Muscle layer of colon (tissue), 2 donors: Measurements from ENCODE around the gene SELENOP.

Experiments used
- H3K27ac ChIP-seq: one replicate; pipeline ENCODE4 v1.7.0; 2013; ENCODE audit warnings: low read depth, mild to moderate bottlenecking, low read length, moderate library complexity
- H3K27me3 ChIP-seq, 2 donors: one replicate each; pipeline ENCODE4 v1.7.0; 2013; ENCODE audit warnings: low read length in 2 of 2, mild to moderate bottlenecking in 2 of 2; ENCODE audit not compliant: insufficient read depth in 2 of 2, control insufficient read depth in 1 of 2
- H3K36me3 ChIP-seq: one replicate; pipeline ENCODE4 v1.7.0; 2013; ENCODE audit warnings: mild to moderate bottlenecking, low read length; ENCODE audit not compliant: insufficient read depth
- H3K4me1 ChIP-seq: one replicate; pipeline ENCODE4 v1.7.0; 2013; ENCODE audit warnings: mild to moderate bottlenecking, low read length; ENCODE audit not compliant: insufficient read depth
- H3K4me3 ChIP-seq, 2 donors: one replicate each; pipeline ENCODE4 v1.7.0; 2013; ENCODE audit warnings: low read length in 2 of 2, low read depth in 1 of 2, mild to moderate bottlenecking in 1 of 2, moderate library complexity in 1 of 2
- H3K9ac ChIP-seq: one replicate; pipeline ENCODE4 v1.7.0; 2013; ENCODE audit warnings: low read length
- H3K9me3 ChIP-seq: one replicate; pipeline ENCODE4 v1.7.0; 2013; ENCODE audit warnings: mild to moderate bottlenecking, low read length
- donor health status: abdominal sarcoma.
- donor health status: Adenocarcinoma of cecum.

The SELENOP gene

GRCh38 chr5:42806701-42807262 is 4.9 kb downstream of the SELENOP start:
- Histone ChIP-seq H3K4me1 (peaks cover 6% of the 10 kb centered on the region), H3K36me3 (peaks cover 25% of the 10 kb centered on the region), H3K9me3 (no peaks in the 10 kb centered on the region), H3K9ac (no peak overlapping the region), H3K27ac (no peak overlapping the region), H3K27me3 (no peaks in the 10 kb centered on the region), H3K4me3 (no peak overlapping the region)

GRCh38 chr5:42806004-42806700 is 5.5 kb downstream of the SELENOP start:
- Histone ChIP-seq H3K9me3 (no peaks in the 10 kb centered on the region), H3K27me3 (no peaks in the 10 kb centered on the region), H3K4me1 (peaks cover 4% of the 10 kb centered on the region), H3K9ac (no peak overlapping the region), H3K36me3 (peaks cover 30% of the 10 kb centered on the region), H3K27ac (no peak overlapping the region), H3K4me3 (no peak overlapping the region)

- Histone ChIP-seq H3K4me1 (peaks cover 4% of the 10 kb centered on the region), H3K27ac (no peak overlapping the region), H3K9ac (no peak overlapping the region), H3K9me3 (no peaks in the 10 kb centered on the region), H3K27me3 (no peaks in the 10 kb centered on the region), H3K4me3 (no peak overlapping the region), H3K36me3 (peaks cover 36% of the 10 kb centered on the region)
Observed at GRCh38 chr5:42804717-42805339, 6.9 kb downstream of the SELENOP start.

DNA sequence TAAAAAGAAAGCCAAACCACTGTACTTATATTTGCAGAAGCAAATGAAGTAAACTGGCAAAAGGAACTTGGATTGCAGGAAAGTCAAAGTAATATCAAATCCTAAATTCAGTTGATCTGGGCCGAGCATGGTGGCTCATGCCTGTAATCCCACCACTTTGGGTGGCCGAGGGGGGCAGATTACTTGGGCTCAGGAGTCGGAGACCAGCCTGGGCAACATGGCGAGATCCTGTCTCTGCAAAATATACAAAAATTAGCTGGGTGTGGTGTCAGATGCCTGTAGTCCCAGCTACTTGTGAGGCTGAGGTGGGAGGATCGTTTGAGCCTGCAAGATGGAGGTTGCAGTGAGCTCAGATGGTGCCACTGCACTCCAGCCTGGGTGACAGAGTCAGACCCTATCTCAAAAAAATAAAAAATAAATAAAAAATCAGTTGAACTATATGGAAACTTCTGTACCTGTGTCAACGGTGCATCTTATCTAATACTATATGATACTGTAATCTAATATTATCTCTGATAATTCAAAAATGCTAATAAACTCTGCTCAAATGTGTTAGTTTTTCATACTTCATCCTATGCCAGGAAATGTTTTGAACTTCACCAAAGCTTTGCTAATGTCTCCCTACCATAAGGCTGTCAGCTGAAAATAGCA is 10.1 kb downstream of the SELENOP start:
- H3K9me3 ChIP-seq, result no peaks in the 10 kb centered on the region
- H3K9ac ChIP-seq, result no peak overlapping the region
- H3K36me3 ChIP-seq, result peaks cover 29% of the 10 kb centered on the region
- H3K27me3 ChIP-seq, result no peaks in the 10 kb centered on the region
- no peaks in the 10 kb centered on the region for H3K4me1 ChIP-seq
- no peak overlapping the region for H3K27ac ChIP-seq
- H3K4me3 ChIP-seq, result no peak overlapping the region

DNA sequence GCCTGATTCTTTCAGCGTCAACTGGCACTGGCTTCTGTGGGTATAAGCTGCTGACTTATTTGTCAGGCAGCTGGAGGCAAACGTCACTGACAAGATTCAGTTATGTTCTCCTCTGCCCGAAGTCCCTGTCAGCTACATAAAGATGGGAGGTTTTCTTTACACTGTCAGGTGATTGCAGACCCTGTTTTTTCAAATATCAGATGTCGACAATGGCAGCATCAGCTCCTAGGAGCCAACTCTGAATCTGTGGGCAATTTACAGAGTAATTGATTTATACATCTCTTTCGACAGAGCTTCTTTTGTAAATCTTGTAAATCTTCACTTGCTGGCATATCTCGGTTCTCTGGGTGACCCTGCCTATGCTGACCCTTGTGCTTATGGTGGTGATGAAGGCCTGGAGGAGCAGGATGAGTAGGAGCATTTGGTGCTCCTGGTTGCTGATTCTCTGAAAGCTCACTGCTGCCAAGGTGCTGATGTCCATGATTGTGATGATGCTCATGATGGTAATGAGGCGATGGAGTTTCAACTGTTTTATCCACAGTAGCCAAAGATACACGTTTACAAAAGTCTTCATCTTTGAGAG is 10.9 kb downstream of the SELENOP start:
- Histone ChIP-seq H3K4me1 (no peaks in the 10 kb centered on the region), H3K9me3 (no peaks in the 10 kb centered on the region), H3K27ac (no peak overlapping the region), H3K27me3 (no peaks in the 10 kb centered on the region), H3K36me3 (peaks cover 22% of the 10 kb centered on the region), H3K9ac (no peak overlapping the region), H3K4me3 (no peak overlapping the region)

DNA sequence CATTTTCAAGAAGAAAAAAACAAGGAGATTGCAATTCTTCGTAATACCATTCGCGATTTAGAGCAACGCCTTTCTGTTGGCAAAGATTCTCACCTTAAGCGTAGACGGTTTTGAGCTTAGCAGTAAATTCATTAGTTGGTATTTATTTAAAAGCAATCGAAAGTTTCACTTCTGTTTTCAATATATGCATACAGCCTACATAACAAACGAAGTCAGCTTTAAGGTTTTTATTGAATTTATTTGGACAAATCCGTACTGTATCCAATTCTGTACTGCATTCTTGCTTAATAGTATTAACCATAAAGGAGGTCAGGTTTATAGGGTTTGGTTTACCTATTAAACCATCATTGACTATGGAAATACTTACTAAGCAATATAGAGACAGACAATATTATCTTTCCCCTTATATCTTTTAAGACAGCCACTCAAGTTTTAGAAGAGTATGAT is 12.0 kb downstream of the SELENOP start:
- H3K9me3 ChIP-seq, result no peaks in the 10 kb centered on the region
- H3K36me3 ChIP-seq, result peaks cover 14% of the 10 kb centered on the region
- H3K27ac ChIP-seq, result no peak overlapping the region
- H3K27me3 ChIP-seq, result no peaks in the 10 kb centered on the region
- H3K4me1 ChIP-seq, result no peaks in the 10 kb centered on the region
- no peak overlapping the region for H3K4me3 ChIP-seq
- no peak overlapping the region for H3K9ac ChIP-seq

- Histone ChIP-seq H3K36me3 (peaks cover 11% of the 10 kb centered on the region), H3K27ac (no peak overlapping the region), H3K4me3 (no peak overlapping the region), H3K9ac (no peak overlapping the region), H3K27me3 (no peaks in the 10 kb centered on the region), H3K9me3 (no peaks in the 10 kb centered on the region), H3K4me1 (no peaks in the 10 kb centered on the region)
Observed at GRCh38 chr5:42799241-42799608, 12.5 kb downstream of the SELENOP start.

DNA sequence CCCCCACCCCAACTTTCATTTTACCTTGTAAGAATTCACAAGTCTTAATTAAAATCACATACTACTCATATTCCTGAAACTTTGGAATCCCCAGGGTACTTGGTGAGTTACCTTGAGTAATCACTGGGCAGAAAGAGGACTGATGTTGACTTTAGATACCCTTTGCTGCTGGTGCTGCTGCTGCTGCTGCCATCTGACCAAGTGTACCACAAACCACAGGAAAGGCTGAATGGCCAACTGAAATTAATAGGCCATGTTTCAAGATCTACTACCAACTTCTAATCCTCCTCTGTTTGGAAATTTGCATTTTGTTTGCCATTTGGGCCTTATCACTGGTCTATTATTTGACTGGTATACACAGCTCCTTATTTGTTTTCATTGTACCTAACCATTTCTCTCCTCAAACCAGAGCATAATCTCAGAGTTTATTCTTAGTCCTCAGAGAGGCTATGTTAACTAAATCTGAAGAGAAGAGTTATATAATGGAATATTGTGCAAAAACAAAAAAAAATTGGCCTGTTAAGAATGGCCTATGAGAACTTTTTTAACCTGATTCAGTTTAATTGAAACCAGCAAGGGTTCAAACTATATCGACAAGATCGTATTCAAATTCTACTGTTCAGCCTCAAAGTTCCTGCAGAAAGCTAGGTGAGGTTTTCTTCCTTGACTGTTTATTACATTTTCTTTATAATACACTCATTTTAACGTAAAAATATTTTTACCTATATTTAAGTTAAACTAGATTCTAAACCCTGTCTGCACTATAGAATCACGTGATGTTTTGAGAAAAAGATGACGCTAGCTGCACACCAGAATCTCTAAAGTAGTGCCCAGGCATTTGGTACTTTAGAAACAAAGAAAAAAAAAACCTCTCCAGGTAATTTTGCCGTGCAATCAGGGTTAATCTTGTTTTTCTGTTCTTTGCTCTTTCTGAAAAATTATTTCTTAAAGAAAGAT is 13.1 kb downstream of the SELENOP start:
- Histone ChIP-seq H3K4me3 (no peak overlapping the region), H3K36me3 (peaks cover 11% of the 10 kb centered on the region), H3K9ac (no peak overlapping the region), H3K27me3 (no peaks in the 10 kb centered on the region), H3K4me1 (no peaks in the 10 kb centered on the region), H3K27ac (no peak overlapping the region), H3K9me3 (no peaks in the 10 kb centered on the region)

DNA sequence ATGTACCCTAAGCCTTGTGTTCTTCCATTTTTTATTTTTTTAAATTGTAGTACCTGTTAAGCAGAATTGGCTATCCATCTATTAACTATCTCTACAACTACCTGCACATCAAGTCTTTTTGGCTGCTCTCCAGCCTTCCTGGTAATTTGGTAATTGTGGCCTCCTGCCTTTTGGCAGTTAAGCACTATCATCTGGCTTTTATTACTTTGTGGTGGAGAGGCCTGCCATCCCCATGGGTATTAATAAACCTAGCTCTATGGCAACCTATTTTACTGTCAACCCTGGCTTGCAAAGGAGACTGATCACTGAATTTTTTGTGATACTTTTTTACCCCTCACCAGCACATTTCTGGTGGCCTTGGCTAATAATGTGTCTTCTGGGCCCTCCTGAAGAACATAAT is 20.5 kb downstream of the SELENOP start:
- no peaks in the 10 kb centered on the region for H3K9me3 ChIP-seq
- H3K4me3 ChIP-seq, result no peak overlapping the region
- H3K4me1 ChIP-seq, result no peaks in the 10 kb centered on the region
- H3K9ac ChIP-seq, result no peak overlapping the region
- no peaks in the 10 kb centered on the region for H3K36me3 ChIP-seq
- no peak overlapping the region for H3K27ac ChIP-seq
- H3K27me3 ChIP-seq, result no peaks in the 10 kb centered on the region

DNA sequence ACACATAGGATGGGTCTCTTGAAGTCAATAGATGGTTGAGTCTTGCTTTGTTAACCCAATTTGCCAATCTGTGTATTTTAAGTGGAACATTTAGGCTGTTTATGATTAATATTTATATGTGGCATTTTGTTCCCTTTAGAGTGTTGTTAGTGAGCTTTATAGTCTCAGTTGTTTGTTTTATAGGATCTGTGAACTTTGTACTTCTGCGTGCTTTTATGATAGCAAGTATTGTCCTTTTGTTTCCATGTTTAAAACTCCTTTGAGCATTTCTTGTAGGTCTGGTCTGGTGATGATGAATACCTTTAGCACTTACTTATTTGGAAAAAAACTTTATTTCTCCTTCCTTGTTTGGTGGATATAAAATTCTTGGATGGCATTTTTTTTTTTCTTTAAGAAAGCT is 23.8 kb downstream of the SELENOP start:
- H3K4me1 ChIP-seq, result no peaks in the 10 kb centered on the region
- H3K9ac ChIP-seq, result no peak overlapping the region
- H3K27ac ChIP-seq, result no peak overlapping the region
- H3K9me3 ChIP-seq, result peaks cover 5% of the 10 kb centered on the region
- no peaks in the 10 kb centered on the region for H3K36me3 ChIP-seq
- no peak overlapping the region for H3K4me3 ChIP-seq
- no peaks in the 10 kb centered on the region for H3K27me3 ChIP-seq
